GM08714 (cell line): ENCODE data around the gene DBX1.

Experiments
- H3K4me3 ChIP-seq: fragments of 200-500 bp; sonication (Bioruptor generic); 2 replicates; pipeline ENCODE4 v1.5.1; 2014; ENCODE audit warnings: mild to moderate bottlenecking, low read length, inconsistent platforms
- ZNF274 ChIP-seq: IDR thresholded peaks from 2 replicates; pipeline ENCODE4 v1.6.1; 2012; ENCODE audit warnings: mild to moderate bottlenecking, low read depth, low read length

DBX1 gene

DNA sequence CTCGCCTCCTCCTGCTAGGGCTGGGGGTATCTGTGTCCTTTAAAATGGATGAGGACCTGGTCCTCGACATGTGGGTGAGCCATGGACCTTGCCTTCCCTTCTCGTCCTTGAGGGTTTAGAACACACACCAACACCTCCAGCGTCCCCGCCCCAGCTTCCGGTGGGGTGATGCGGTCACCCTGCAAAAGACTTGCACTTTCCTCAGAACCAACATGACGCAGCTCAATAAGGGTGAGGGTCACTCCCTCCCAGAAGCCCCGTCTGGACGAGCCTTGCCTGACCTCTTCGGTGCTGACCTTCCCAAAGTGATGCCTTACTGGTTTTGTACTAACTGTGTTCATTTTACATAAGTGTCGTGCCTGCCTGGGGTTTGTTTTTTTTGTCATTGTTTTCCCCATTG, 41.0 kb downstream of the DBX1 start:
- H3K4me3 ChIP-seq, result no peak overlapping the region
- TF ChIP-seq ZNF274, result no peak

DNA sequence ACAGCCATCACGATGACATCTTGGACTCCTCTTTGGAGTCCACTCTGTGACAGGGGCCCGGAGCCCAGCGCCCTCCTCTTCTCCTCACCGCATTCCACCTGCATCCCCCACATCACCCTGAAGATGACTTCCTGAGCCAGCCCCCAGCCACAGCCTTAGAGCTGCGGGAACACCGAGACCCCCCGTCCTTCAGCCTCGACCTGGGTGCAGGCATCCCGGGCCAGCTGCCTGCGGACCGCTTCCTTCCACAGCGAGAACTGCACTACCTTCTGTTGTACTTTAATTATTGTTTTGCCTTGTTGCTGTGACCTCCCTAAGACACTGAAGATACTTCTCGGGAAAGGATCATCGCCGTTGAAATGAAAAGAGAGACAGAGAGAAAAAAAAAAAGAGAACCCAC, 42.1 kb downstream of the DBX1 start:
- H3K4me3 ChIP-seq, result no peak overlapping the region
- TF ChIP-seq ZNF274, result no peak

GRCh38 chr11:20117291-20117690, 43.0 kb downstream of the DBX1 start:
- no peak overlapping the region for H3K4me3 ChIP-seq
- TF ChIP-seq ZNF274, result no peak

DNA sequence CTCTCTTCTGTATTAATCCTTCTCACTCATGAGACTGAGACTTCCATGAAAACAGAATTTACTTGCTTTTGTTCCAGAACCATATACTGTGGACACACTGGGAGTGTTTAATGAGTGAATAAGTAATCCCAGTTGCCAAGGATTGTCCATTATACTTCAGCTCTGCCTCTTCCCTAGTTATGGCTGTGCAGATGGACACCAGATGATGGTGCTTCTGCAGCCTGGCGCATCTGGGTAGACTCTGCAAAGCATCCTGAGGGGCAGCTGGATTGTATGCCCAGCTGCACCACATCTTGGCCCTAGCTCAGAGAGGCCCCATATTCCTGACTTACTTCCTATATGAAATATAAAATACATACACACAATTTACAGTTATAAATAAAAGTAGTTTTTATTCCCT, 43.5 kb downstream of the DBX1 start:
- H3K4me3 ChIP-seq, result no peak overlapping the region
- no peak for TF ChIP-seq ZNF274

GRCh38 chr11:20114588-20114987, 45.7 kb downstream of the DBX1 start:
- TF ChIP-seq ZNF274, result no peak
- H3K4me3 ChIP-seq, result no peak overlapping the region

GRCh38 chr11:20113149-20113438, 47.2 kb downstream of the DBX1 start:
- H3K4me3 ChIP-seq, result no peak overlapping the region
- no peak for TF ChIP-seq ZNF274

- H3K4me3 ChIP-seq, result no peak overlapping the region
- no peak for TF ChIP-seq ZNF274
Observed at GRCh38 chr11:20112291-20113148, 47.8 kb downstream of the DBX1 start.

DNA sequence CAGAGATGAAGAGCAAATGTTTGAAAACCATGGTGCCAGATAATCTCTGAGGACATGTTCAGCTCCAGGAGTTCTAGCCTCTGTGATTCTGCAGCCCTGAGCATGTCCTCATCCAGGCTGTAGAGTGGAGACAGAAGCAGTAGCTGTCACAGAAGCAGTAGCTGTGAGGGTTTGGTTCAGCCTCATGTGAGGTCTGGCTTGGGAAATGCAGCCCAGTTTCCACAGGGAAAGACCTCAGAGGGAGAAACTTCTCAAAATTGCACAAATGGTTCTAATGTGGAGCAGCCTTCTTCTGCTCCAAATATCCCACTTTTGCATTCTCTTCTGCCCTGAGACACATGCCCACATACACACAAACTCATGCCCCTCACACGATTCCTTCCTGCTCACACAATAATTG, 48.4 kb downstream of the DBX1 start:
- H3K4me3 ChIP-seq, result no peak overlapping the region
- TF ChIP-seq ZNF274, result no peak

- no peak for TF ChIP-seq ZNF274
- H3K4me3 ChIP-seq, result no peak overlapping the region
Observed at GRCh38 chr11:20110908-20111669, 49.2 kb downstream of the DBX1 start.

- no peak for TF ChIP-seq ZNF274
- no peak overlapping the region for H3K4me3 ChIP-seq
Observed at GRCh38 chr11:20109731-20110445, 50.4 kb downstream of the DBX1 start.
